ENCODE measurements around the gene SIM2. TPM values are rescaled to one million over a fixed set of nuclear protein-coding genes. Genes with fewer than 3 reads are reported as not detected.

SIM2 gene
- total RNA-seq, 2 donors from 2014 or later: not detected

DNA sequence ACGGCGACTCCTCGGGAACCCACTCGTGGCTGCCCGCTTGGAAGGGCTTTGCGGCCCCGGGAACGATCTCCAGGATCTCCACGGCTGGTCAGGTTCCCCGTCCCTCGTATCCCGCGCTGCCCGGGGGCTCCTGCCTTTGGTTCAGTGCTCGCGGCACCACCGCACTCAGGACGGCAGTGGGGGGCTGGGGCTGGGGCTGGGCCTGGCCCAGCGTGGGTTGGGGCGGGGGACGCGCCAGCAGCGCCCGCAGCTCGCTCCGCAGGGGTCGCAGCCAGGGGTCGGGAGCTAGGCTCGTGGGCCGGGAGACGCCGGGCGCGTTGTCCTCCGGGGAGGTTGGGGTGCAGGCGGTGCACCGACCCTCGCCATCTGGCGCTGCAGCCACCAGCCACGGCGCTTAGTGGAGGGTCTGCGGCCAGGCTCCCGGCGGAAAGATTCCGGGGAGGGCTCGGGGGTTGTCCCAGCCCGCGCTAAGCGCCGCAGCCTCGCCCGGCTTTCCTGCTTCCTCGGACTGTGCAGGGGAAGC, 8.9 kb downstream of the SIM2 start:
- no peaks in the 10 kb centered on the region for H3K9me3 ChIP-seq
- H3K4me3 ChIP-seq: peak overlapping the region; percentile 52
- no peaks in the 10 kb centered on the region for H3K36me3 ChIP-seq
- peaks cover 38% of the 10 kb centered on the region for H3K27me3 ChIP-seq (replicated peaks; ENCODE audit: insufficient read depth)
- H3K27ac ChIP-seq: no peak overlapping the region
- peaks cover 21 to 46% of the 10 kb centered on the region in 2 donors for H3K4me1 ChIP-seq (ENCODE audit: control insufficient read depth in 1 of 2, low read depth in 2 of 2)
- TF ChIP-seq, protein P1, sequence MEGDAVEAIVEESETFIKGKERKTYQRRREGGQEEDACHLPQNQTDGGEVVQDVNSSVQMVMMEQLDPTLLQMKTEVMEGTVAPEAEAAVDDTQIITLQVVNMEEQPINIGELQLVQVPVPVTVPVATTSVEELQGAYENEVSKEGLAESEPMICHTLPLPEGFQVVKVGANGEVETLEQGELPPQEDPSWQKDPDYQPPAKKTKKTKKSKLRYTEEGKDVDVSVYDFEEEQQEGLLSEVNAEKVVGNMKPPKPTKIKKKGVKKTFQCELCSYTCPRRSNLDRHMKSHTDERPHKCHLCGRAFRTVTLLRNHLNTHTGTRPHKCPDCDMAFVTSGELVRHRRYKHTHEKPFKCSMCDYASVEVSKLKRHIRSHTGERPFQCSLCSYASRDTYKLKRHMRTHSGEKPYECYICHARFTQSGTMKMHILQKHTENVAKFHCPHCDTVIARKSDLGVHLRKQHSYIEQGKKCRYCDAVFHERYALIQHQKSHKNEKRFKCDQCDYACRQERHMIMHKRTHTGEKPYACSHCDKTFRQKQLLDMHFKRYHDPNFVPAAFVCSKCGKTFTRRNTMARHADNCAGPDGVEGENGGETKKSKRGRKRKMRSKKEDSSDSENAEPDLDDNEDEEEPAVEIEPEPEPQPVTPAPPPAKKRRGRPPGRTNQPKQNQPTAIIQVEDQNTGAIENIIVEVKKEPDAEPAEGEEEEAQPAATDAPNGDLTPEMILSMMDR (IDR thresholded peaks at IDR 0.05): no peak
- DNase-seq (ENCODE audit: low spot score) (no peak), ATAC-seq (ENCODE audit: insufficient number of reproducible peaks, low FRiP score, low read depth) (no peak)

DNA sequence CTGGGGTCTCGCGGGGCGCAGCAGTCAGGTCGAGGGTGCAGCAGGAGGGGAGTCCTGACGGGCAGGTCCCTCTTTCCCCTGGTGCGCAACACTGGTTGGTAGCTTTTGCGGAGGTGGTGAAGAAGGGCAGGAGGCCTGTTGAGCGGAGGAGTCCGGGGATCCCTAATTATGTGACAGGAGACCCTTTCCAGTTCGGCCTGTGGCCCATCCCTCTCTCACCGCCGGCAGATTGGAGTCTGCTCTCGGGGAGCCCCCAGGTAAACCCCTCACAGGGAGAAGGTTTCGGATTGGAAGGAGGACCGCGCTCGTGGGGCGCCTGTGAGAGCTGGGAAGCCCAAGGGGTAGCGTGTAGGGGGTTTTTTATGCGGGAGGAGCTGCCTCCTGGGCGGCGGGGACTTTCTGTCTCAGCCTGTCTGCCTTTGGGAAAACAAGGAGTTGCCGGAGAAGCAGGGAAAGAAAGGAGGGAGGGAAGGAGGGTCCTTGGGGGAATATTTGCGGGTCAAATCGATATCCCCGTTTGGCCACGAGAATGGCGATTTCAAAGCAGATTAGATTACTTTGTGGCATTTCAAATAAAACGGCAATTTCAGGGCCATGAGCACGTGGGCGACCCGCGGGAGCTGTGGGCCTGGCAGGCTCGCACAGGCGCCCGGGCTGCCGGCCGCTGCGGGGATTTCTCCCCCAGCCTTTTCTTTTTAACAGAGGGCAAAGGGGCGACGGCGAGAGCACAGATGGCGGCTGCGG, 9.5 kb downstream of the SIM2 start:
- Histone ChIP-seq H3K27me3 (replicated peaks; ENCODE audit: insufficient read depth) (peaks cover 38% of the 10 kb centered on the region), H3K4me1 (ENCODE audit: control insufficient read depth in 1 of 2, low read depth in 2 of 2) (peaks cover 21 to 46% of the 10 kb centered on the region in 2 donors), H3K27ac (no peak overlapping the region), H3K36me3 (no peaks in the 10 kb centered on the region), H3K9me3 (no peaks in the 10 kb centered on the region), H3K4me3 (peak overlapping the region; percentile 52)
- DNase-seq (ENCODE audit: low spot score): no peak
- ATAC-seq (ENCODE audit: insufficient number of reproducible peaks, low FRiP score, low read depth): no peak
- TF ChIP-seq, protein P1 (IDR thresholded peaks at IDR 0.05): no peak

DNA sequence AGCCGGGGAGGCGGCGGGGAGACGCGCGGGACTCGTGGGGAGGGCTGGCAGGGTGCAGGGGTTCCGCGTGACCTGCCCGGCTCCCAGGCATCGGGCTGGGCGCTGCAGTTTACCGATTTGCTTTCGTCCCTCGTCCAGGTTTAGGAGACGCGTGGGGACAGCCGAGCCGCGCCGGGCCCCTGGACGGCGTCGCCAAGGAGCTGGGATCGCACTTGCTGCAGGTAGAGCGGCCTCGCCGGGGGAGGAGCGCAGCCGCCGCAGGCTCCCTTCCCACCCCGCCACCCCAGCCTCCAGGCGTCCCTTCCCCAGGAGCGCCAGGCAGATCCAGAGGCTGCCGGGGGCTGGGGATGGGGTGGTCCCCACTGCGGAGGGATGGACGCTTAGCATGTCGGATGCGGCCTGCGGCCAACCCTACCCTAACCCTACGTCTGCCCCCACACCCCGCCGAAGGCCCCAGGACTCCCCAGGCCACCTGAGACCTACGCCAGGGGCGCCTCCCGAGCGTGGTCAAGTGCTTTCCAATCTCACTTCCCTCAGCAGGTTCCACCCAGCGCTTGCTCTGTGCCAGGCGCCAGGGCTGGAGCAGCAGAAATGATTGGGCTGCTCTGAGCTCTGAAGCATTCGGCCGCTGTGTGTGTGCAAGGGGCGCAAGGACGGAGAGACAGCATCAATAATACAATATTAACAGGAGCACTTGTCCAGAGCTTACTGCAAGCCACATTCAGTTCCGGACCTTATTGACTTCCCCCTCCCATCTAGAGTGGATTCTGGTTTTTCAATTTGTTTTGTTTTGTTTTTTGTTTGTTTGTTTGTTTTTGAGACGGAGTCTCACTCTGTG, 10.3 kb downstream of the SIM2 start:
- ATAC-seq (ENCODE audit: insufficient number of reproducible peaks, low FRiP score, low read depth): no peak

DNA sequence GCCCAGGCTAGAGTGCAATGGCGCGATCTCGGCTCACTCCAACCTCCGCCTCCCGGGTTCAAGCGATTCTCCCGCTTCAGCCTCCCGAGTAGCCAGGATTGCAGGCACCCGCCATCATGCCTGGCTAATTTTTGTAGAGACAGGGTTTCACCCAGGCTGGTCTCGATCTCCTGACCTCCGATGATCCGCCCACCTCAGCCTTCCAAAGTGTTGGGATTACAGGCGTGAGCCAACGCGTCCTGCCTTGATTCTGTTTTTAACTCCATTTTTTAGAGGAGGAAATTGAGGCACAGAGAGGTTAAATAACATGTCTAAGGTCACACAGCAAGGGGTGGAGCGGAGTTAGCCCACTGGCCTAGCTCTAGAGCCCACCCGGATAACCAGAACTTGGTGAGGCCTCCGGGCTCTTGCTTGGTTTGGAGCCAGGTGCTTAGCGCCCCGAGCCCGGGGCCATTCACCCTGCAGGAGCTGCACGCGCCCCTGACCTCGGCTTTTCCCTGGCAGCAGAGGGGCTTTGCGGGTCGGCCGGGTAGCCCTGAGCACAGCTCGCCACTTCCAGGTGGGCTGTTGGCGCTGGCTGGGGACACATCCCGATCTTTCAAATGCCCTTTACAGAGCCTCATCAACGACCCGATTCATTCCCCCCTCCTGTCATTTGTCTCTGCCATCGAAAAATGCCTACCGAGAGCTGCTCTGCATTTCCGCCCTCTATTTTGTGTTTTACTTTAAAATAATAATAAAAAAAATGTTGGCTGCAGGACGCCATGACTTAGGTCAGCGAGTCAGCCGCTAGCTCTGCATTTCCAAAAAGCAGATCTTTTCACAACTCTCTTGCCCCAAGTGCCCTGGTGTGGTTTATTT, 11.2 kb downstream of the SIM2 start:
- DNase-seq (ENCODE audit: low spot score) (no peak), ATAC-seq (ENCODE audit: insufficient number of reproducible peaks, low FRiP score, low read depth) (no peak)
- Histone ChIP-seq H3K9me3 (no peaks in the 10 kb centered on the region), H3K4me3 (no peak overlapping the region), H3K36me3 (no peaks in the 10 kb centered on the region), H3K4me1 (ENCODE audit: control insufficient read depth in 1 of 2, low read depth in 2 of 2) (peaks cover 21 to 36% of the 10 kb centered on the region in 2 donors), H3K27me3 (replicated peaks; ENCODE audit: insufficient read depth) (peaks cover 32% of the 10 kb centered on the region), H3K27ac (no peak overlapping the region)
- TF ChIP-seq, protein P1 (IDR thresholded peaks at IDR 0.05): no peak

More for the DNA sequence above, 10.3 kb downstream of the SIM2 start:
- TF ChIP-seq, protein P1 (IDR thresholded peaks at IDR 0.05): no peak
- Histone ChIP-seq H3K4me3 (peak overlapping the region; percentile 52), H3K4me1 (ENCODE audit: control insufficient read depth in 1 of 2, low read depth in 2 of 2) (peaks cover 21 to 44% of the 10 kb centered on the region in 2 donors), H3K9me3 (no peaks in the 10 kb centered on the region), H3K36me3 (no peaks in the 10 kb centered on the region), H3K27me3 (replicated peaks; ENCODE audit: insufficient read depth) (peaks cover 33% of the 10 kb centered on the region), H3K27ac (no peak overlapping the region)
- DNase-seq (ENCODE audit: low spot score): no peak

All from thoracic aorta (tissue), 2 donors.